Measurements from ENCODE around the gene CDH23.

Gene CDH23

DNA sequence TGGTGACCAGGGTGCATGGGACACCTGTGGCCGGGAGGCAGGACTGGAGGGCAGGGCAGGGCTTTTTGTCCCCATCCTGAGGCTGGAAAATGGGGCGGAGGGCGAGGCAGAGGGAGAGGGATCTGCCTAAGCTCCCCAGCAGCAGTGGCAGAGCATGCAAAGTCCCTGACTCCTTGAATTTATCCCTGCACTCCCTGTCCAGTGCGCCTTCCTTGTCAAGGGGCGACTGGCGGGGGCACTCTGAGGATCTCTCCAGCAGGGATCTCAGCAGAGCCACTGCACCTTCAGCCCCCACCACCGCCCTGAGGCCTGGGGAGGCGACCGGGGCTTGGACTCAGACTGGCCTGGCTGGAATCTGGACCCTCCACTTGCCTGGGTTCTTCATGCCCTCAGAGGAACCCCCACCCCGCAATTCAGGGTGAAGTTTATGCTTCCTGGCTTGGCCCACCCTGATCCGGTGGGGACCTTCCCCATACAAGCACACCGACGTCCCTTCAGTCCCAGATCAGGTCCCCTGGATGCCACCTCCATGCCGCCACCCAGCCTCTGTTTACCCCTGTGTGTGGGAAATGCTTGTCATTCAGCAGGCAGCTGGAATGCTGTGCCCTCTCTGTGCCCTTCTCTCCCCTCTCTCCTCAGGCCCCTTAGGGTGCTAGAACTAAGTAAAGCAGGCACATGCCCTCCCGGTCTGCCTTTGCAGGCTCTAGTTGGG is 46.3 kb downstream of the CDH23 start:
- no peak for DNase-seq

DNA sequence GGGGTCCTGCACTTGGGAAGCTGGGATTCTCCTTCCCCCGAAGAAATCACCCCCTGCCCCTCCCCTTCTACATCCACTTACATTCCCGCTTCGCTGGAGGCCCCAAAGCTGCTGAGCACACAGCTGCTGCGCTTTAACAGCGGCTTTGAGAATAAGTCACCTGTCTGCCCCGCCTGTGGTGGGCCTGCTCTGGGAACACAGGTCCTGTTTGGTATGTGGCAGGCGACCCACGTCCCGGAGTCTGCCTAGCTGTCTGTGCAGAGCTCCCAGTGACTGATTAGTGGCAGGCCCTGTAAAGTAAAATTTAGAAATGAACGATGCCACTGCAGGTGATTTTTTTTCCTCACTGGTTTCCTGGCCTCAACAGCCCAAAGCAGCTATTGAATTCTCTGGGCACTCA is 47.0 kb downstream of the CDH23 start:
- no peak for DNase-seq

DNA sequence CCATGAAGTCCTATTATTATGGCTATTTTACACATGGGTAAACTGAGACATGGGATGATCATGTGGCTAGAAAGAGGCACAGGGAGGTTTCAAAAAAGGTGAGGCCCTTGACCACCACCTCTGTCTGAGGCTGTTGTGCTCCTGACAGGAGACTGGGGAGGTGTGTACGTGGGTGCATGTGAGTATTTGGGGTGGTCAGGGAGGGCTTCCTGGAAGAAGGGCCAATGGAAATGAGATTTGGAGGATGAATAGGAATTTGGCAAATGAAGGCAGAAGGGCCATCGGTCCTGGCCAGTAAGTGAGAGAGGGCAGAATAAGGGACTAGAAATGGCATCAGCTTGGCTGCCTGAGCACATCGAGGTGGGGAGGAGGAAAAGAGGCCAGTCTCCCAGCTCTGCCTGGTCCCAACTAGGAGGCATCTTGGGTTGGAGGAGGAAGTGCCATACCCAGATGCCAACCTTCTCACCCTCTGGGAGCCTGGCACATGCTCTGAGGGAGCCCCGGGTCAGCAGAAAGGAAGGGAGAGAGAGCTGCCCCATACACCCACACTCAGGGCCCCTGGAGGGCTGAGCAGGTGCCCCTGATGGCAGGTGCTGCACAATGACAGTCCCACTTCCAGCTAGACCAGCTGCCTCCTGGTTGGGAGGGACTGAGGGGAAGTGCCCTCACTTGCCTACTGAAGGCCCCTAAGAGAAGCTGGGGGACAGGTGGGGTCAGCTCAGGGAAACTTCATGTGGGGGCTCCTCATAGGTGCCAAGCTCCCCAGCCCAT is 47.7 kb downstream of the CDH23 start:
- DNase-seq: no peak

DNA sequence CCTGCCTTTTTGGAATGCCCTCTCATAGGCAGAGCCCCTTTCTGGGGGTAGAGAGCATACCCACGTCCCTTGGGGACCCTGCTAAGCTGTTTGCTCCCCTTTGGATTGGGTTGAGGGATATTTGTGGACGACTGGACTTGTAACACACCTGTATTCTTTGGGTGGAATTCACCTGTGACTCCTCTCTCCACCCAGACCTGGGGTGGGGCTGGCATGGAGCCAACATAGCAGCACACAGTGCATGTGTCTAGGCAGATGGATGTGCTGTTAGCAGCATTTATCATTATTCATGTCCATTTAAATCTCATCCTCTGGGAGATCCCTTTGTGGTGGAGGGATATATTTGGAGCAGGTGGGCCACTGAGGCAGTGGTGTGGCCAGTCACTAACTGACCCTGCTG is 51.0 kb downstream of the CDH23 start:
- no peak for DNase-seq

DNA sequence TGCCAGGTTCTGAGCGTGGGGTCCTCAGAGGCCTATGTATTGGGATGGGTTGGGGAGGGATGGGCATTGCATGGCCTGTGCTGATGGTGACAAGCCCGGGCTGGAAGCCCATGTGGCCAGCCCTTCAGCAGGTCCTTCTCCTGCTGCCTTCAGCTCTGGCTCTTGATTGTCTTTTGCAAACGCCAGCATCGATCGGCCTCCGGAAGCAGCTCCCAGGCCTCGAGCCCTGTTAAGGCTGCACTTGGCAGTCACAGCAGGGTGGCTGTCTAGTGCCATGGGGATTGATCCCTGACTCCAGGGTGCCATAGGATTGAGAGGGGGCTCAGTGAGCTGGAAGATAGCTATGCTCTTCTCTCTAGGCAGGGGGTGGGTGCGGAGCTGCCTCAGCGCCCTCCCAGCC is 51.4 kb downstream of the CDH23 start:
- no peak for DNase-seq

DNA sequence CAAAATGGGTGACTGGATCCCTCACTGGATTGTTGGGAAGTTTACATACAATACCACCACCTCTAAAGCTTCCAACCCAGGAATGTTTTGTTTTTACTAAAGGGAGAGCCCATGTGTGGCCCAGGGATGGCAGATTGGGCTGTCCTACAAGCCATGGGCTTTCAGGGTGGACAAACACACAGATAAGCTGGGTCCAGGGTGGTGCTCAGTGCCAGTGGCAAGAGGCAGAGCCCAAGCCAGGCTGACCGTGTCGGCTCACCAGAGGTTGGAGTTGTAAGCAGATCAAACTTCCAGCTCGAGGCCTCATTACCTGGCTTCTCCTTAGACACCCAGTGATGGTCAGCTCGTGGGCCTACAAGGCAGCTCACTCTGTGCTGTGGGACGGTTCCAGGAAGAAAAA is 52.3 kb downstream of the CDH23 start:
- no peak for DNase-seq

DNA sequence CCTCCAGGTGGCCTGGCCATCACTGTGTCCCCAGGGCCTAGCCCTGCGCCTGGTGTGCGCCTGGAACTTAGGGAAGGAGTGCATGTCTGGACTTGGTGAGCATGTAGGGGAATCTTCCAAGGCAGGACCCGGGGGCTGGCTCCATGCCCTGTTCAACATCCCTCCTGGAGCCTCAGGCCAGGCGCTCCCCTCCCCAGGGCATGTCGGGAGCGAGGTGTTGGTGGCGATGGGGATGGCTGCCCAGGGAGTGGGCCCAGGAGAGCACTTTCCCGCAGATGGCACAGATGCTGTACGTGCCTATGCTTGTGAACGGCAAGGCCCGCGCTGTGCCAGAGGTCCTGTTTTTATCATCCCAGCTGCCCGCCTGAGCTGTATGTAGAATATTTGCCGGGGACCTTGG is 55.0 kb downstream of the CDH23 start:
- no peak for DNase-seq

DNA sequence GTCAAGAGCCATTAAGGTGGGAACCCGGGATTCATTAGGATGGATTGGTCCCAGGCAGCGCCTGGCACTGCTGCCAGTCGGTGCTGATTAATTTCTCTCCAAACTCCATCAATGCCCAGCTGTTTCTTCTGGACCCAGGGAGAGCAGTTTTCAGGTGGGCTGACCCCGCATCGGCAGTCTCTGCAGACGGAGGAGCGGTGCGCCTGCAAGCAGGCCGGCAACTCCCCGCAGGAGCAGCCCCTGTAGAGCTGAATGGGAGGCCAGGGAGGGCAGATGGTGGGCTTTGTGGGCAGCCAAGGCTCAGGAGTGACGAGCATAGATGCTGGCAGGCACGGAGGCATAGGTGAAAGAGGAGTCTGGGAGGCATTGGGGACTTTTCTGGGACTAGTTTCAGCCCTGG is 56.5 kb downstream of the CDH23 start:
- DNase-seq: no peak

DNA sequence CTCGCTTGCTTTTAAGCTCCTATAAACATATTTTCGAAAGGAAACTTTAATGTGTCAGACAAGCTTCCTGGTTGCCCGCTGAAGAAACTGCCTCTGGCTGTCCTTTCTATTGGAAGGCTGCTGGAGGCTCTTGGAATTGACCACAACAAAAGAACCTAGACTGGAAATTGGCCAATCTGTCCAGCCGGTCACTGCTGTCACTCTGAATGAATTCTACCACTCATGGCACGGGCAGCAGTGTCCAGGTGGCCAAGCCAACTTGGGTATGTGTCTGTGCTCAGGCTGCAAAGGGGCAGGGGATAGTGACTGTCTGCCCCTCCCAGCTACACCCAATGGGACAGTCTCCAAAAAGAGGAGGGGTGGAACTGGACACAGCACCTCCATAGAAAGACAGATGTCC is 57.6 kb downstream of the CDH23 start:
- DNase-seq: no peak

DNA sequence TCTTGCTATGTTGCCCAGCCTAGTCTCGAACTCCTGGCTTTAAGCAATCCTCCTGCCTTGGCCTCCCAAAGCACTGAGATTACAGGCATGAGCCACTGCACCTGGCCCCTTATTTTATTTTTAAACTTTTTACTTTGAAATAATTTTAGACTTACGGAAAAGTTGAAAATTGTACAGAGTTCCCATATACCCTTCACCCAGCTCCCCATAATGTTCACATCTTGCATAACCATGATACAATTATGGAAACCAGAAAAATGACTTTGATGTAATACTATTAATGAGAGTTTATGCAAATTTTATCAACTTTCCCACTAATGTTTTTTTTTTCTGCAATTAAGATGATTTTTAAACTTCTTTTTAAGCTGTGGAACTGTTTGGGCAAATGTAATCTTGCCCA is 58.3 kb downstream of the CDH23 start:
- DNase-seq: no peak

DNA sequence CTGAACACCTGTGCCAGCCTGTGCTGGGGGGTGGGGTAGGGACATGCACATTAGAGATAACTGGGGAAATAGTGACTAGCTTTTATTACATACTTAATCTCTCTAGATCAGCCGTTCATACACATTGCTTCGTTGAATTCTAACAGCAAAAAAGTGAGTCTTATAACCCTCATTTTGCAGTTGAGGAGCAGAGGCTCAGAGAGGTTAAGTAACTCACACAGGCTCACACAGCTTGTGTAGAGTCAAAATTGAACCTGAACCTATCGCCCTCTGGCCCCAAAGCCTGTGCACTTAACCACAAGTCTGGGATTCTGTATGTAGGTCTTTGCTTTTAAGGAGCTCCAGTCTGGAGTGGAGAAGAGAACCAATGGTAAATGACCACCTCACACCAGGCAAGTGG is 59.9 kb downstream of the CDH23 start:
- no peak for DNase-seq

DNA sequence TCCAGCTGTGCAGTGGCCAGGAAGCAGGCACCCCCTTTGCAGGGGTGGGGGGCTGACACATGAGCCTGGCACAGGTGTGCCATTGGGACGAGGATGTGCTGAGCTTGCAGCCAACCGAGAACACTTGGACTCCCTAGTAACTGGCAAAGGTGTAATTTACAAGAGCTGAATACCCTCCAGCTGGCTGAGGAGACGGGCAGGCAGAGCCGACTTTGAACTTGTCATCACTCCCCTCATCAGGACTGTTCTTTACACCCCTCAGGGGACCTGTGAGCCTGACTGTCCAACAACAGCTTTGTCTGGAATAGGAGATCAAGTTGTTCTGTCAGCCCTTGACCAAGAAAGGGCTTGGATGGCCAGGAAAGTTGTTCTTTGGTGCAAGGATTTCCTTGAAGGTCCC is 61.2 kb downstream of the CDH23 start:
- DNase-seq: no peak

DNA sequence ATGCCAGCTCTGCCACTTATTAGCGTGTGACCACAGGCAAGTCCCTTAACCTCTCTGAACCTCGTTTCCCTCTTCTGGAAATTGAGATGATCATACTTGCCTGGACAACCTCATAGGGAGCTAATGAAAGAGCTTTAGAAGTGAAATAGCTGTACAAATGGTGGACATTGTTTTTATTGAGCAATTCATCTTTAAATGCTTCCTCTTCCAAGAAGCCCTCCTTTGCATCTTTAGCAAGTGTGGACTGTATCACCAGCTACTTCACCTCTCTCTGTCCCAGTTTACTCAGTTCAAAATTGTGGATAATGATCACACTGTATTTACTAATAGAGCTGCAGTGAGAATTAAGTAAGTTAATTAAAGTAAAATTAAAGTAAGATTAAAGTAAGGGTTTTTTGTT is 61.7 kb downstream of the CDH23 start:
- DNase-seq: no peak

DNA sequence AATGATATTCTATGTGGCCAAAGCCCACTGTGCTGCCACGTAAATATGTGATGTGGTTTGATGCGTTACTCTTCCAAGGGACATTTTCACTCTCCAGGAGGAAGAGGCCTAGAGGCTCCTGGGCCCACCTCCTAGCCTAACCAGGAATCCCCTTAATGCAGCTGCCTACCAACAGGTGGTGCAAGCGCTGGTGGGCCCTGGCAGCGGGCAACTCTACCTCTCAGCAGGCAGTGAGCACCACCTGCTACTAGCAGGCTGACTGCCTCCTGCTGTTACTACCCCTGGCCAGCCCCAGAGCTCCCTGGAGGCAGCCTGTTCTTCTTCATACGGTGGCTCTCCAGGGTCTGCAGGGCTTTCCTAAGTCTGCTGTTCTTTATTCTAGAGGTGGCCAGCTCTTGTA is 62.8 kb downstream of the CDH23 start:
- no peak for DNase-seq

DNA sequence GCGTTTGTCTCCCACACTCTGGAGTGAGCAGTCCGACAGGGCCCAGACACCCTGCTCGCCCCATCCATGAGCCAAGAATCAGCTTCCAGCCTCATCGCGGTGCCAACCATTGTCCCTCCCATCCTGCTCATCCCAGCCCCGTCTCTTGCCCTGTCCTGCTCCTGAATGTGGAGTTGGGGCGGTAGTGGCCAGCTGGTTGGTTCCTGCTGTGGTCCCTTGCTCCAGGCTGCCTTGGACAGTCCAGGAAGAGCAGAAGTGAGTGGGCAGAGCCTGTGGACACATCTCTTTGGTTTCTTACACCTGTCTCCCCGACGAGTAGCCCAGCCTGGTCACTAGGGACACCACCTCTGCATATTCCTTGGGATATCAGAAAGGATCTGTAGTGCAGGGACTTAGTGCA is 63.9 kb downstream of the CDH23 start:
- DNase-seq: no peak

DNA sequence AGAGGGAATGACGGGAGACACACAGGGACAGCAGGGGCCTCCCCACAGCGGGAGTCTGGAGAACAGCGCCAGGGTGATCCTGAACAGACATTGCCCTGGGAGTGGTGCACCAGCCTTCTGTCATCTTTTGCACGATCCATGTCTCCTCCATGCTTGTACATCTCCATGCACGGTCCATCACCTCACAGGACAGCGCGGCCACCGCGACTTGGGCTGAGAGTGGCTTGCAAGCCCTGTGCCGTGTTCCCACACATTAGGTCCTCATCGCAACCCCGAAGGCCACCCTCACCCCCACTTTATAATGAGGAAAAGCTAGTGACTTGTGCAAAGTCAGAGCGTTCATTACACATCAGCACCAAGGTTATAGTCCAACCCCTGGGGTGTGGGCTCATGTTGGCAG is 64.7 kb downstream of the CDH23 start:
- no peak for DNase-seq

DNA sequence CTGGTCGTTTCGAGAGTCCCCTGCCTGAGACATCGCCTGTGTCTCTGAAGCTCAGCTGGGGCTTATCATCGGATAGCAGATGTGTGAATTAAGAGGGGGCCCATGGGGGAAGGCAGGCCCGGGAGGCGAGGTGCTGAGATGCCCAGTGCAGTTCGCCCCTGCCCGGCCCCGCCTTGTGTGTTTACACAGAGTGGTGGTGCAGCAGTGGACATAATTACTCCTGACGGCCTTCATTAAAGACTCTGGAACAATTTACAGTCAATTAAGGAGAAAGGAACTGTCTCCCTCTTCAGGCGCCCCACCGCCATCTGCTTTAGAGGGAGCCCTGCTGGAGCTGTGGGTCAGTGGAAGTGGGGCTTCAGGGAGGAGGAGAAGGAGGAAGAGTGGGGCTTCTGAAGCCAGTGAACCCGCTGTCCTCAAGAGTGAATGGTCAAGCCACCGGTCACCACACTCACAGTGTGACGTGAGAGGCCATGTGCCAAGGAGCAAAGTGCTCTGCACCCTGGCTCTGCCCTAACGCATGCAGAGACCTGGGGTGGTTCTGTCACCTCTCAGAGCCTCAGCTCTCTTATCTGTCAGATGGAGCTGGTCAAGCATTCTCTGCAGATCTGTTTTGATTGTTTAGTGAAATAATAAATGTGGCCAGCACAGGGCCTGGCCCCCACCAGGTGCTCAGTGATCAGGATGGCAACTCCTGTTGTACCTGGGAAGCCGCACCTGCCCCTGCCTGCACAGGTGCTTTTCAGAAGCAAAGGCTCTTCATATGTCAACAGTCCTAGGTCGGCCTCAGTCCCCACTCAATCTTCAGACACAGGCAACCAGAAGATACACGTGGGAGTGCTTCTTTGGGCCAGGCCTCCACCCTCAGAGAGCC is 65.6 kb downstream of the CDH23 start:
- DNase-seq: no peak

DNA sequence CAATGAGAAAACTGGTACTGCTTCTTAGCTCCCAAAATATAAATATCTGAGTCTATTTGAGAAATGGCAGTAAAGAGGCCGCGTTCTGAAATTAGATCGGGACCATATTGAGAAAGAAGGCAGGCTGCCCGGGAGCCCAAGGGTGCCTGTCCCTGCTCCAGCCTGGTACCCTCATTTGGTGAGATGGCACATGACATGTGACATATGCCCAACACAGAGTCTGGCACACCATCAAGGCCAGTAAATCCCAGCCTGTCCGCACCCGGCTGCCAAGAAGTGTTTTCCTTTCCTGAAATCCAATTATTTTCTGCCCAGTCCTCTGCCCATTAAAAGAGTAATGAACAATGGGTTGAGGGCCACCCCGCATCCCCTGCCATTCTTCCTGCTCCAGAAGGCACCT is 66.4 kb downstream of the CDH23 start:
- no peak for DNase-seq

DNA sequence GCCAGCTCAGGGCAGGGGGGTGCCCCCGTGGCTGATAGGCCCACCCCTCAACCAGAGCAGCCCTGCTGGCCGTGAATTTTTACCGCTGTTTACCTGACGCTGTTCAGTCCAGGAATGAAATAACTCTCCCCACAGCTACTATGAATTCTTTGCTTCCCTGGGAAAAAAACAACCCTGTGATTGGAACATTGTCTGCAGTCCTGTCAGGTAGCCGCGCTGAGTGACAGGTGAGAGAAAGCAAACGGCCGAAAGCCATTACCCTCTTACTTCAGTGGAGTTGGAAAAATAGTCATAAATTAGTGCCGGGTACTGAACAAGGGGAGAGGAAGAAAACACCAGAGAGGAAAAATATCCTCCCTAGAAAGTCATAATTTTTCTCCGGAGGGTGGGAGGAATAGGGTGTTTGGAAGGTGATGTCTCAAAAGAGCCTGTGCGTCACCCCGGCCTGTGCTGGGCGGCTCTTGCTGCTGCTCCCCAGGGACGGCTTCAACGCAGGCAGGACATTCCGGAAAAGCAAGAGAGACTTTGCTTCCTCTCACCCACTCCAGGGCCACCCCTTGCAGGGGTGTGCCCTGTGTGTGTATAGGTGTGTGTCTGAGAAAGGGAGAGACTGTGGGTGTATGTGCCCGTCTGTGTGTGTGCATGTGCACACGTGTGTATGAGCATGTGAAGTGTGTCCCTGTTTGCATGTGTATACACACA is 69.0 kb downstream of the CDH23 start:
- no peak for DNase-seq

DNA sequence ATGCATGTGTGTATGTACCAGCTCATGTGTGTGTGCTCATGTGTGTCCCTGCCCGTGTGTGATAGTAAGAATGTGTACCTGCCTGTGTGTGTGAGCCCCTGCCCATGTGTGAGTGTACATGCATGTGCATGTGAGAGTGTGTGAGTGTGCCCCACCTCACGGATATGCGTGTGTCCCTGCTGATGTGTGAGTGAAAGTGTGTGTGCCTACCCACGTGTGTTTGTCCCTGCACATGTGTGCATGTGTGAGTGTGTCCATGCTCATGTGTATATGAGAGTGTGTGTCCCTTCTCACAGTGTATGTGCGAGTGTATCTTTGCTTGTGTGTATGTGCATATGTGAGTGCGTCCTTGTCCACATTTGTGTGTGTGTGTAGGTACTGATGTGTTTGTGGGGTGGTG is 69.6 kb downstream of the CDH23 start:
- DNase-seq: no peak

DNA sequence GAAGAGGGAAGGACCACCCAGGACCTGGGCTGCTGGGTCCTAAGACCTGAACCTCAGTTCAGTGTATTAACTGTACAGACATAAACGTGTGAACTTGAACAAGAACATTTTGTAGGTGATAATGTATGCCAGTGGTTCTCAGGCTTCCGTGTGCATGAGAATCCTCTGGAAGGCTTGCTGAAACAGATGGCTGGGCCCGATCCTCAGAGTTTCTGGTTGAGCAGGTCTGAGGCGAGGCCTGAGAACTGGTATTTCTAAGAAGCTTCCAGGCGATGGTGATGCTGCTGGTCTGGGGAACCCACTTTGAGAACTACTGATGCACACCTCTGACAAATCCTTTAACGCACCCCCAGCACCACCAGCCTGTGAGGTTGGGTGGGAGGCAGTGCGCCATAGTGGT is 70.4 kb downstream of the CDH23 start:
- DNase-seq: no peak

DNA sequence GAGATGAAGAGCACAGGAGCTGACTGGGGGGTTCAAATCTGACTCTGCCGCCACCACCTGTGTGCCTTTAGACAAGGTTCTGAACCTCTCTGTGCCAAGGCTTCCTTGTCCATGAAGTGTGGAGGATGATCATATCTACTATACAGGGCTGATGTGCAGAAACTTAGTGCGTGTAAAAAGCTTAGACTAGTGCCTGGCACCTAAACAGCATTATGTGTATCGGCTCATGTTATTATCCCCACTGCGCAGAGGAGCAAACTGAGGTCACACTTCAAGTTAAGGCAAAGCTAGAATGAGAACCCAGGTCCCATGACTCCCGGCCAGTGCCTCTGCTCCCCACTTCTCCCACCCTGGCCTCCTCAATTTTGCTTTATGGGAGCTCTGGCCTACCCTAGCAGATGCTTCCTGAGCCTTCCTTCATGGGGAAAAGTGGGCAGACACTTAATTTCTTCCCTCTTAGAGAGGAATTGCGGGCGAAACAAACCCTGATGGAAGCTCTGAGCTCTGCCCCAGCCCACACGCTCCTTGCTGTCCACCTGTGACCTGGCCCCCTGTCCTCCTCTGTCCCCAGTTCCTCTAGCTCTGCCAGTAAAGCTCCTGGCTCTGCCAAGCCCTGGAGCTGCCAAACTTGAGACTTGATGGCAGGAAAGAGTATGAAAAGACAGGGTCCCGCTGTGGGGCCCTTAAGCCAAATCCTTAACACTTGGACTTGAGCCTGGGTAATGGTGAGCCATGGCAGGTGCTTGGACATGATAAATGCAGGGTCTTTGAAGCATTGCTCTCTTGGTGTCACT is 71.0 kb downstream of the CDH23 start:
- DNase-seq: no peak
